ENCODE measurements around the gene METRN. TPM values are rescaled to one million over a fixed set of nuclear protein-coding genes. Genes with fewer than 3 reads are reported as not detected.

The METRN gene
- total and polyA plus RNA-seq, 12 donors = 1.3 to 189 (median 75.6) TPM

DNA sequence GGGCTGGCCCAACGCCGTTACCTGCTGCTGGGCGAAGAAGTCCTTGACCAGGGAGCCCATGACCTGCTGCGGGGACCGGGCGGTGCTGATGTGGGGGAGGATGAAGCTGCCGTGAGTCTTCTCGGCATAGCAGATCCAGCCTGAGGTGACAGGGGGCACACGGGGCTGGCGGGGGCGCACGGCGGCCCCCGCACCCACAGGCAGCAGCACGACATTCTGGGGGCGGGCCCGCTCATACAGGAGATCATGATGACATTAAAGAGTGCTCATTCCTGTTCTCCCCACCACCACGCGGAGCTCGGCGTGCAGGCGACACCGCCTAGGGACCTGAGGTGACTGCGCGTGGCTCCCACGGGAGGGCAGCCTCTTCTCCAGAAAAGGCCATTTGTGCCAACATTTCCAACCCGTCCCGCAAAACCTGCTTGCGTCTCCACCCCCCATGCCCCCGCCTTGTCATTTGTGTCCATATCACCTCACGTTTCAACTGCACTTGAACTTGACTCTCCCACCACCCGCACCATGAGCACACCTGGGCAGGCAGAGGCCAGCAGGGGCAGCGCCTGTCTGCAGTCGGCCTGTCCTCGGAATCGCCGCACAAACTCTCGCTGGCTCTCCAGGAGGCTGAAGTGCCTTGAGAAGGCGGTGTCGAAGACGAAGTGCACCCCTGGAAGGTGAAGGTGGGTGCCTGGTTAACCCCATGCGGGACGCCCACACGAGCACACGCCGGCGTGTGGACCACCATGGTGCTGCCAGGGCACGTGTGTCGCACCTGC is 19.5 kb downstream of the METRN start:
- Histone ChIP-seq H3K36me3 (replicated peaks in 1 of 2) (peaks cover 0 to 56% of the 10 kb centered on the region in 2 donors), H3K4me1 (replicated peaks in 1 of 2) (no peaks in the 10 kb centered on the region), H3K4me3 (no peak overlapping the region), H3K27me3 (no peaks in the 10 kb centered on the region), H3K27ac (no peak overlapping the region), H3K9me3 (replicated peaks in 1 of 3) (no peaks in the 10 kb centered on the region)
- WGBS, 4 donors = 91 to 94% (median 92%) methylated on average over 23 to 49 of the region's 49 CpGs
- intact Hi-C loops (cut with DNase I) = no loop called here
- no peak for DNase-seq
- TF ChIP-seq, protein P1, sequence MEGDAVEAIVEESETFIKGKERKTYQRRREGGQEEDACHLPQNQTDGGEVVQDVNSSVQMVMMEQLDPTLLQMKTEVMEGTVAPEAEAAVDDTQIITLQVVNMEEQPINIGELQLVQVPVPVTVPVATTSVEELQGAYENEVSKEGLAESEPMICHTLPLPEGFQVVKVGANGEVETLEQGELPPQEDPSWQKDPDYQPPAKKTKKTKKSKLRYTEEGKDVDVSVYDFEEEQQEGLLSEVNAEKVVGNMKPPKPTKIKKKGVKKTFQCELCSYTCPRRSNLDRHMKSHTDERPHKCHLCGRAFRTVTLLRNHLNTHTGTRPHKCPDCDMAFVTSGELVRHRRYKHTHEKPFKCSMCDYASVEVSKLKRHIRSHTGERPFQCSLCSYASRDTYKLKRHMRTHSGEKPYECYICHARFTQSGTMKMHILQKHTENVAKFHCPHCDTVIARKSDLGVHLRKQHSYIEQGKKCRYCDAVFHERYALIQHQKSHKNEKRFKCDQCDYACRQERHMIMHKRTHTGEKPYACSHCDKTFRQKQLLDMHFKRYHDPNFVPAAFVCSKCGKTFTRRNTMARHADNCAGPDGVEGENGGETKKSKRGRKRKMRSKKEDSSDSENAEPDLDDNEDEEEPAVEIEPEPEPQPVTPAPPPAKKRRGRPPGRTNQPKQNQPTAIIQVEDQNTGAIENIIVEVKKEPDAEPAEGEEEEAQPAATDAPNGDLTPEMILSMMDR (IDR thresholded peaks at IDR 0.05) = no peak
- no peak for TF ChIP-seq POLR2A (IDR thresholded peaks at IDR 0.05)

DNA sequence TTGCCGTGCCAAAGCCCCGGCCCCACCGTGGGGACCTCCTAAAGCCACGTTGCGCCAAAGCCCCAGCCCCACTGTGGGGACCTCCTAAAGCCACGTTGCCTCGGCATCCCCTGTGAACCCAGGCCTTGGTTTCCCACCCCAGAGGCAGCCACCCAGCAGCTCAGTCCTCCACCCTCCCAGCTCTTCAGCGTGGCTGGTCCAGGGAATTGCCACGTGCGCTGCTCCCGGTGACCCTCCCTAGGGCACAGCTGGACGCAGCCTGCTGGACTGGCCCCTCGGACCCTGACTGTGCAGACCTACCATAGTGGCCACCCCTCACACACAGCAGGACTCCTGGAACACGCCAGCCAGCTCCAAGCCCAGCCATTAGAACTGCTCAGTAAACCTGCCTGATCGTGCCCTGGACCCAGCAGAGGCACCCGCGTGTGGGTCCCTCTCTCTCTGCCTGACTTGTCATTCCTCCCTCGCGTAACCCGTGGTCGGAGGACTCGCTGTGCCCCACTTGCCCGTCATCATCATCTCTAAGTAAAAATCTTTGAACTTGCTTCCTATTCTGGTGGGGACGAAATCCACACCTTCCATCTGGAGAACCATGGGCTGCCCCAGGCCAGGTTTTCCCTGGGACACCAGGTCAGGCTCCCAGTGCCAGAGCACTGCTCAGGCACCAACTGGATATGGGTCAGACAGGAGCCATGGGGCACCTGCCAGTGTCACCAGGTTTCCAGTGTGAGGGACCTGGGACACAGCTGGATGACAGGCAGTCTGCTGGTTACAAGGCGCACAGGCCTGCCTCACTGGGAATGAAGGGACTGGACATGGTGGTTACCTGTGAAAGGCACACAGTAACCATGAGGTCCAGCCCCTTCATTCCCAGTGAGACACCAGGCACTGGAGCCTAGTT is 20.3 kb downstream of the METRN start:
- Histone ChIP-seq H3K27me3 (no peaks in the 10 kb centered on the region), H3K4me3 (no peak overlapping the region), H3K9me3 (replicated peaks in 1 of 3) (no peaks in the 10 kb centered on the region), H3K4me1 (replicated peaks in 1 of 2) (peaks cover 6% of the 10 kb centered on the region in 2 donors), H3K27ac (no peak overlapping the region), H3K36me3 (replicated peaks in 1 of 2) (peaks cover 0 to 56% of the 10 kb centered on the region in 2 donors)
- WGBS, 4 donors = 94 to 98% (median 95%) methylated on average over 14 to 25 of the region's 25 CpGs
- TF ChIP-seq POLR2A (IDR thresholded peaks at IDR 0.05) = no peak
- TF ChIP-seq, protein P1 (IDR thresholded peaks at IDR 0.05) = no peak
- no peak for DNase-seq
- intact Hi-C loops (cut with DNase I) = no loop called here

DNA sequence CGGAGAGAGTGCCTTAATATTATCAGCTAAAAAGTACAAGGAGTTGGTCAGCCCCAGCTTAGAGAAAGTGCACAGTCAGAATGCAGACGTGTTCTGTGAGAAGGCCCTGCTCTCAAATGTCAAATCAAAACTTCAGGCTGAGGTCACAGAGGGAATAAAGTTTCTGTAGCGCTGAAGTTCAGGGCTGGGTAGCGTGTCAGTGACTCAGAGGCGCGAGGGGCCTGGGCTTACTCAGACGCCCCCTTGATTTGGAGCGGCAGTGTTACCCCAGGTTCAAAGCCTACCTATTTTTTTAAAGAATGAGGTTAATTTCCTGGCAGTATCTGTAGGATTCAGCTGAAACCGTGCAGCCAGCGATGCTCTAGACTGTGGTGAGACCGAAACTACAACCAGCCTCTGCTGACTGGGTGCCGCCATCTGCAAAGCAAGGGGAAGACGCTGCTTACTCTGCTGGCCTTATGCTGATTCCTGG is 21.1 kb downstream of the METRN start:
- Histone ChIP-seq H3K9me3 (replicated peaks in 1 of 3) (no peaks in the 10 kb centered on the region), H3K27ac (no peak overlapping the region), H3K36me3 (replicated peaks in 1 of 2) (peaks cover 0 to 56% of the 10 kb centered on the region in 2 donors), H3K27me3 (no peaks in the 10 kb centered on the region), H3K4me3 (no peak overlapping the region), H3K4me1 (replicated peaks in 1 of 2) (peaks cover 8 to 9% of the 10 kb centered on the region in 2 donors)
- intact Hi-C loops (cut with DNase I) = no loop called here
- 86 to 97% (median 90%) methylated on average over 11 to 13 of the region's 13 CpGs for WGBS, 4 donors
- TF ChIP-seq POLR2A (IDR thresholded peaks at IDR 0.05) = no peak
- no peak for DNase-seq

GRCh38 chr16:736936-737481 is 22.1 kb downstream of the METRN start:
- Histone ChIP-seq H3K27ac (no peak overlapping the region), H3K4me3 (no peak overlapping the region), H3K36me3 (replicated peaks in 1 of 2) (peaks cover 0 to 50% of the 10 kb centered on the region in 2 donors), H3K27me3 (no peaks in the 10 kb centered on the region), H3K9me3 (replicated peaks in 1 of 3) (no peaks in the 10 kb centered on the region), H3K4me1 (replicated peaks in 1 of 2) (peaks cover 12% of the 10 kb centered on the region in 2 donors)
- intact Hi-C loops (cut with DNase I) = no loop called here
- no peak for TF ChIP-seq POLR2A (IDR thresholded peaks at IDR 0.05)
- TF ChIP-seq, protein P1 (IDR thresholded peaks at IDR 0.05) = no peak
- WGBS, 4 donors = 94 to 96% (median 94%) methylated on average over 20 to 29 of the region's 29 CpGs
- no peak for DNase-seq

All from adrenal gland (tissue), 12 donors.